Measurements from ENCODE around the gene EBLN1. TPM values are rescaled to one million over a fixed set of nuclear protein-coding genes. Genes with fewer than 3 reads are reported as not detected.

The EBLN1 gene
- polyA plus RNA-seq, 1 donor (not counting 4 experiments of a cell fraction or from before 2014, with no cell fraction given): not detected

DNA sequence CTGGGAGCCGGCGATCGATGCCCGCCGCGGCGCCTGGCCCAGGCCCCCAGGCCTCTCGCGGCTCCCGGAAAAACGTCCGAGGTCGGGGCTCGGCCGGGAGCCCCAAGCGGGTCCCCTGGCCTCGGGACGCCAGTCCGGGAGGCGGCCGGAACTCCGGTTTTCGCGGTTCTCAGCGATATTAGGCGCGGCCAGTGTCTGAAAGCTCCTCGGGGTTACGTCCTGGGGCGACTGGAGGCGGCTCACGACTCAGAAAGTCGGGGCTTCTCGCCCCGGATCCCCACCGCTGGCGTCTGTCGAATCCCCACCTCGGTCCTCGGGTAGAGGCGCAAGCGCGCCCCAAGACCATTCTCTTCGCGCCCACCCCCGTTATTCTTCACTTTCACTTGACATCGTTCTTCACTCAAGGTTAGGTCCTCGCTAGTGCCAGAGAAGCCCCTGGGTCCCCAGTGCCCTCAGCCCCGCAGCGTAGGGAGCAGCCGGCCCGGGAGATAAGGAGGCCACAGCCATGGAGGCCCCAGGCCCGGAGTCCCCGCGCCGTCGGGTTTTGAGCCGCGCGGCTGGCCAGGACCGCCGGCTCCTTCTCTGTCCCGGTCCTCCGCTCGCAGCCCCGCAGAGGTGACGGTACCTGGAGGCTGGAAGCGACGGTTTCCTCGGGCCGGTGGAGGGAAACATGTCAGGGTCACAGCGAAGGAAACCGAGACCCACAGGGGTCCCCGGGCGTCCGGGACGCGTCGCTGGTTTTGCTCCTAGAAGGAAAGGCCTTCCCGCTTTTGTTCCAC is 35.2 kb upstream of the EBLN1 start:
- Histone ChIP-seq H3K4me1 (ENCODE audit: control insufficient read depth, extremely low read depth, insufficient read depth, low read length) (no peaks in the 10 kb centered on the region), H3K27ac (ENCODE audit: control insufficient read depth, insufficient read depth, low read length) (no peak overlapping the region), H3K4me3 (ENCODE audit: control insufficient read depth in 2 of 3, extremely low read depth in 1 of 3, insufficient read depth in 2 of 3, low read depth in 1 of 3, low read length in 3 of 3) (peak overlapping the region; percentile 44 to 81 (median 69)), H3K36me3 (ENCODE audit: control insufficient read depth in 2 of 2, extremely low read depth in 1 of 2, insufficient read depth in 2 of 2, low read length in 2 of 2) (no peaks in the 10 kb centered on the region), H3K27me3 (ENCODE audit: control insufficient read depth, extremely low read depth, insufficient read depth, low read length) (no peaks in the 10 kb centered on the region), H4K20me1 (ENCODE audit: control insufficient read depth, extremely low read depth, insufficient read depth, low read length) (no peaks in the 10 kb centered on the region), H2AFZ (ENCODE audit: control insufficient read depth, low read length) (peak overlapping the region; percentile 99), H3K9me1 (ENCODE audit: control insufficient read depth, extremely low read depth, insufficient read depth, low read length) (no peaks in the 10 kb centered on the region), H3K79me2 (ENCODE audit: control insufficient read depth, insufficient read depth, low read length) (no peaks in the 10 kb centered on the region), H3K9me3 (ENCODE audit: control insufficient read depth, low read depth, low read length) (no peaks in the 10 kb centered on the region), H3K4me2 (ENCODE audit: control insufficient read depth, extremely low read depth, insufficient read depth, low read depth, low read length) (peak overlapping the region; percentile 95), H3K9ac (ENCODE audit: control insufficient read depth, extremely low read depth, insufficient read depth, low read length) (peak overlapping the region; percentile 87)
- DNase-seq (ENCODE audit: low read depth, low spot score) (no peak), FAIRE-seq (no peak)
- TF ChIP-seq, protein P1, sequence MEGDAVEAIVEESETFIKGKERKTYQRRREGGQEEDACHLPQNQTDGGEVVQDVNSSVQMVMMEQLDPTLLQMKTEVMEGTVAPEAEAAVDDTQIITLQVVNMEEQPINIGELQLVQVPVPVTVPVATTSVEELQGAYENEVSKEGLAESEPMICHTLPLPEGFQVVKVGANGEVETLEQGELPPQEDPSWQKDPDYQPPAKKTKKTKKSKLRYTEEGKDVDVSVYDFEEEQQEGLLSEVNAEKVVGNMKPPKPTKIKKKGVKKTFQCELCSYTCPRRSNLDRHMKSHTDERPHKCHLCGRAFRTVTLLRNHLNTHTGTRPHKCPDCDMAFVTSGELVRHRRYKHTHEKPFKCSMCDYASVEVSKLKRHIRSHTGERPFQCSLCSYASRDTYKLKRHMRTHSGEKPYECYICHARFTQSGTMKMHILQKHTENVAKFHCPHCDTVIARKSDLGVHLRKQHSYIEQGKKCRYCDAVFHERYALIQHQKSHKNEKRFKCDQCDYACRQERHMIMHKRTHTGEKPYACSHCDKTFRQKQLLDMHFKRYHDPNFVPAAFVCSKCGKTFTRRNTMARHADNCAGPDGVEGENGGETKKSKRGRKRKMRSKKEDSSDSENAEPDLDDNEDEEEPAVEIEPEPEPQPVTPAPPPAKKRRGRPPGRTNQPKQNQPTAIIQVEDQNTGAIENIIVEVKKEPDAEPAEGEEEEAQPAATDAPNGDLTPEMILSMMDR (optimal IDR thresholded peaks at IDR 0.05 in 1 of 3, IDR thresholded peaks at IDR 0.05 in 1 of 3, conservative IDR thresholded peaks at IDR 0.05 in 1 of 3; ENCODE audit: extremely low read depth in 1 of 3, insufficient read depth in 2 of 3, low read length in 3 of 3): no peak
- TF ChIP-seq EZH2 (IDR thresholded peaks at IDR 0.05; ENCODE audit: low read length): no peak
- dilution Hi-C loops (cut with MboI; ENCODE audit: extremely low pct_ligation_motif_present, low sequenced_read_pairs): no loop called here

DNA sequence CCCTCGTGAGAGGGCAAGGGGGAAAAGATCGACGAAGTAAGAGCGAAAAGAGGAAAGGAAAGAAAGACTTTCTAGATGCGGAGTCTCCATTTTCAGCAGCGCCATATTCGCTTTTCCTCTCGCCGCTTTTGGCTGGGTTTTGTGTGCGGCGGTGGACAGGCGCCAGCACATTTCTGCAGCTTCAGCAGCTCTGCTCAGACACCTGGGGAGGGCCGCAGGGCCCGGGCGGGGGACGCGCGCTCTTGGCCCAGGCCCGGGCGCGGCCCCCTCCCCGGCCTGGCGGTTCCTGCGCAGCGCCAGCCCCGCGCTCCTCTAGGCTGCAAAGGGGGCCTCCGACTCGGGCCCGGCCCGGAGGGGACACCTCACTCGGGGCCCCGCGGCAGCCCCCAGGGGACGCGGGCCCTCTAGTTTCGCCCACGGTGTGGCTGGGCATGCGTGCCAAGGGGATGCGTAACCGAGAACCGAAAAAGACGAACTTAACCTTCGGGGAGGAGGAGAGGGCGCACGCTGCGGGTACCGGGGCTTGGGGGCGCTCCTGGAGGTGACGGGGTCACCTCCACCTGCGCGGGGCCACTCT is 34.5 kb upstream of the EBLN1 start:
- H2AFZ ChIP-seq (ENCODE audit: control insufficient read depth, low read length): peak overlapping the region; percentile 99
- dilution Hi-C loops (cut with MboI; ENCODE audit: extremely low pct_ligation_motif_present, low sequenced_read_pairs): no loop called here
- H3K36me3 ChIP-seq (ENCODE audit: control insufficient read depth in 2 of 2, extremely low read depth in 1 of 2, insufficient read depth in 2 of 2, low read length in 2 of 2): no peaks in the 10 kb centered on the region
- peak overlapping the region; percentile 85 for H3K27ac ChIP-seq (ENCODE audit: control insufficient read depth, insufficient read depth, low read length)
- no peaks in the 10 kb centered on the region for H3K27me3 ChIP-seq (ENCODE audit: control insufficient read depth, extremely low read depth, insufficient read depth, low read length)
- H3K9me1 ChIP-seq (ENCODE audit: control insufficient read depth, extremely low read depth, insufficient read depth, low read length): no peaks in the 10 kb centered on the region
- peaks cover 5% of the 10 kb centered on the region for H3K4me1 ChIP-seq (ENCODE audit: control insufficient read depth, extremely low read depth, insufficient read depth, low read length)
- TF ChIP-seq, protein P1 (optimal IDR thresholded peaks at IDR 0.05 in 1 of 3, IDR thresholded peaks at IDR 0.05 in 1 of 3, conservative IDR thresholded peaks at IDR 0.05 in 1 of 3; ENCODE audit: extremely low read depth in 1 of 3, insufficient read depth in 2 of 3, low read length in 3 of 3): no peak
- no peak for TF ChIP-seq EZH2 (IDR thresholded peaks at IDR 0.05; ENCODE audit: low read length)
- H3K9ac ChIP-seq (ENCODE audit: control insufficient read depth, extremely low read depth, insufficient read depth, low read length): peak overlapping the region; percentile 87
- peak overlapping the region; percentile 44 to 81 (median 69) for H3K4me3 ChIP-seq (ENCODE audit: control insufficient read depth in 2 of 3, extremely low read depth in 1 of 3, insufficient read depth in 2 of 3, low read depth in 1 of 3, low read length in 3 of 3)
- H3K79me2 ChIP-seq (ENCODE audit: control insufficient read depth, insufficient read depth, low read length): no peaks in the 10 kb centered on the region
- H3K4me2 ChIP-seq (ENCODE audit: control insufficient read depth, extremely low read depth, insufficient read depth, low read depth, low read length): peak overlapping the region; percentile 95
- no peak for FAIRE-seq
- no peaks in the 10 kb centered on the region for H3K9me3 ChIP-seq (ENCODE audit: control insufficient read depth, low read depth, low read length)
- no peak for DNase-seq (ENCODE audit: low read depth, low spot score)
- H4K20me1 ChIP-seq (ENCODE audit: control insufficient read depth, extremely low read depth, insufficient read depth, low read length): no peaks in the 10 kb centered on the region
